Ishikawa (cell line): ENCODE data around the gene TNP2.

Experiments
- CEBPB ChIP-seq: IDR thresholded peaks from 2 replicates; pipeline ENCODE4 v1.6.1; 2012
- CREB1 ChIP-seq: IDR thresholded peaks from 2 replicates; pipeline ENCODE4 v1.6.1; 2012; ENCODE audit warnings: low read depth
- EGR1 ChIP-seq: IDR thresholded peaks from 2 replicates; pipeline ENCODE4 v1.6.1; 2012
- EP300 ChIP-seq: IDR thresholded peaks from 2 replicates; pipeline ENCODE4 v1.6.1; 2012; ENCODE audit warnings: borderline replicate concordance
- FOXM1 ChIP-seq: IDR thresholded peaks from 2 replicates; pipeline ENCODE4 v1.6.1; 2012; ENCODE audit warnings: low read depth, borderline replicate concordance
- NFIC ChIP-seq: IDR thresholded peaks from 2 replicates; pipeline ENCODE4 v1.6.1; 2012
- RAD21 ChIP-seq: IDR thresholded peaks from 2 replicates; pipeline ENCODE4 v1.6.1; 2012; ENCODE audit warnings: low read depth
- TAF1 ChIP-seq: IDR thresholded peaks from 2 replicates; pipeline ENCODE4 v1.6.1; 2012; ENCODE audit warnings: low read depth, mild to moderate bottlenecking
- TCF12 ChIP-seq: IDR thresholded peaks from 2 replicates; pipeline ENCODE4 v1.6.1; 2012; ENCODE audit warnings: low read depth
- TEAD4 ChIP-seq: IDR thresholded peaks from 2 replicates; pipeline ENCODE4 v1.6.1; 2012
- YY1 ChIP-seq: IDR thresholded peaks from 2 replicates; pipeline ENCODE4 v1.6.1; 2012; ENCODE audit warnings: low read depth
- ZBTB7A ChIP-seq: IDR thresholded peaks from 2 replicates; pipeline ENCODE4 v1.6.1; 2012; ENCODE audit warnings: low read depth
- TF ChIP-seq, protein P1 (sequence below): IDR thresholded peaks from 2 replicates; pipeline ENCODE4 v1.6.1; 2012
- TF ChIP-seq, protein P2 (sequence below): IDR thresholded peaks from 2 replicates; pipeline ENCODE4 v1.6.1; 2012
- TF ChIP-seq, protein P3 (sequence below): IDR thresholded peaks from 2 replicates; pipeline ENCODE4 v1.6.1; 2012; ENCODE audit warnings: low read depth, mild to moderate bottlenecking

TNP2 gene

DNA sequence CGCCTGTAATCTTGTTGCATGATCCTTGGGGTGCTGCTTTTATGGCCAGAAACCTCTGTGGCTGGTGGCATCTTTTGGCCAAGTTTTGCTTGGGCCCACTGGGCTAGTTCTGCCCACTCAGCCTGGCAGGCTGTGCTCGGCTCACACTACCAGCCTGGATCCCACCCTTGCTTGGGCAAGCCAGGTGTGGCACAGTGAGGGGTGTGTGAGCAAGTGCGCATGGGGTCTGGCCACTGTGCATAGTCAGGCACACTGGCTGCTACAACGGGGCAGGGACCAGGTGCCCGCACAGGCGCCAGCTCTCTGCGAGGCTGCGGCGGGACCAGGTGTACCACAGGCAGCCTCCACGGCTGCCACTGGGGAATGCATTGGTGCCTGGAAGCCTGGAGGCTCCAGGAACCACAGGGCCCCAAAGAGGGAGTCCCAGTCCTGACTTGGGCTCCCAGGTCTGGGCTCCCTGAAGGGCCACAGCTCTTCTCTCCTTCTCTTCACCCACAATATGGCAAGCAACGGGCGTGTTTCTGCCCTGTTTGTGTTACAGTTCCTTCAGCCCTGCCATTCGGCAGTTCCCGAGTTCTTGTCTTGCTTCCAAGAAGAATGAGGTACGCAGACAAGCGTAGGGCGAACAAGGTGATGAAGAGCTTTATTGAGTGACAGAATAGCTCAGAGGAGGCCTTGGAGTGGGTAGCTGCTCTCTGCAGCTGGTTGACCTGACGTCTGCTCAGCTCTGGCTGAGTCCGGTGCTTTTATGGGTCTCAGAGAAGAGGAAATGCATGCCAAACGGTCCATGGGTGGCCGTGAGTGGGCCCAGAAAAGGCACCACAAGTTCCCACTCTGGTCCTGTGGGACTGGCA, 38.7 kb upstream of the TNP2 start:
- TF ChIP-seq NFIC (no peak), TEAD4 (no peak), CEBPB (no peak), RAD21 (no peak), YY1 (no peak), TCF12 (no peak), ZBTB7A (no peak), FOXM1 (no peak)
- TF ChIP-seq, protein P1, sequence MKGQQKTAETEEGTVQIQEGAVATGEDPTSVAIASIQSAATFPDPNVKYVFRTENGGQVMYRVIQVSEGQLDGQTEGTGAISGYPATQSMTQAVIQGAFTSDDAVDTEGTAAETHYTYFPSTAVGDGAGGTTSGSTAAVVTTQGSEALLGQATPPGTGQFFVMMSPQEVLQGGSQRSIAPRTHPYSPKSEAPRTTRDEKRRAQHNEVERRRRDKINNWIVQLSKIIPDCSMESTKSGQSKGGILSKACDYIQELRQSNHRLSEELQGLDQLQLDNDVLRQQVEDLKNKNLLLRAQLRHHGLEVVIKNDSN = no peak
- TF ChIP-seq, protein P2, sequence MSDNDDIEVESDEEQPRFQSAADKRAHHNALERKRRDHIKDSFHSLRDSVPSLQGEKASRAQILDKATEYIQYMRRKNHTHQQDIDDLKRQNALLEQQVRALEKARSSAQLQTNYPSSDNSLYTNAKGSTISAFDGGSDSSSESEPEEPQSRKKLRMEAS = no peak

DNA sequence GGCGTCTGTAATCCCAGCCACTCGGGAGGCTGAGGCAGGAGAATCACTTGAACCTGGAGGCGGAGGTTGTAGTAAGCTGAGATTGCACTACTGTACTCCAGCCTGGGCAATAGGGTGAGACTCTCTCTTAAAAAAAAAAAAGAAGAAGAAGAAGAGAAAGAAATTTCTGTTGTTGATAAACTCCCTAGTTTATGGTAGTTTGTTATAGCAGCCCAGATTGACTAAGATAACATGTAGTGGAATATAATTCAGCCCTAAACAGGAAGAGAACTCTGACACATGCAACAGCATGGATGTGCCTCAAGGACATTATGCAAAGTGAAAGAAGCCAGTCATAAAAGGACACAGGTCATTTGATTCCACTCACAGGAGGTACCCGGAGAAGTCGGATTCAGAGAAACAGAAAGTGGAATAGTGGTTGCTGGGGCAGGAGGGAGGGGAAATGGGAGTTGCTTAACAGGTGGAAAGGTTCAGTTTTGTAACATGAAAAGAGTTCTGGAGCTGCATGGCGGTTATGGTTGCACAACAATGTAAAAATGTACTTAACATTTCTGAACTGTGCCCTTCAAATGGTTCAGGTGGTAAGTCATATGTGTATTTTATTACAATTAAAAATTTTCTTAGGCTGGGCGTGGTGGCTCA, 38.0 kb upstream of the TNP2 start:
- TF ChIP-seq YY1 (no peak), FOXM1 (no peak), NFIC (no peak), EGR1 (no peak), CEBPB (no peak; the same call in 1 of the 2 replicates)
- TF ChIP-seq, protein P1 = no peak

DNA sequence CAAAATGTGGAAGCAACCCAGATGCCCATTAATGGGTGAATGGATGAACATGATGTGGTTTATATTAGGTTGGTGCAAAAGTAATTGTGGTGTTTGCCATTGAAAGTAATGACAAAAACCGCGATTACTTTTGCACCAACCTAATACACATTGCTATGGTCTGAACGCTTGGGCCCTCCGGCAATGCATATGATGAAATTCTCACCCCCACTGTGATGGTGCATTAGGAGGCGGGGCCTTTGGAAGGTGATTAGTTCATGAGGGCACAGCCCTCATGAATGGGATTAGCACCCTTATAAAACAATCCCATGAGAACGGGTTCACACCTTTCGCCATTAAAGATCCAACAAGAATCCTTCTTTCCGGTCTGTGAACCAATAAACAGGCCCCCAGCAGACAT, 37.3 kb upstream of the TNP2 start:
- TF ChIP-seq, protein P2 = no peak
- TF ChIP-seq CREB1 (no peak), TEAD4 (no peak), YY1 (no peak), TAF1 (no peak), ZBTB7A (no peak), NFIC (no peak)
- TF ChIP-seq, protein P1 = no peak
- TF ChIP-seq, protein P3, sequence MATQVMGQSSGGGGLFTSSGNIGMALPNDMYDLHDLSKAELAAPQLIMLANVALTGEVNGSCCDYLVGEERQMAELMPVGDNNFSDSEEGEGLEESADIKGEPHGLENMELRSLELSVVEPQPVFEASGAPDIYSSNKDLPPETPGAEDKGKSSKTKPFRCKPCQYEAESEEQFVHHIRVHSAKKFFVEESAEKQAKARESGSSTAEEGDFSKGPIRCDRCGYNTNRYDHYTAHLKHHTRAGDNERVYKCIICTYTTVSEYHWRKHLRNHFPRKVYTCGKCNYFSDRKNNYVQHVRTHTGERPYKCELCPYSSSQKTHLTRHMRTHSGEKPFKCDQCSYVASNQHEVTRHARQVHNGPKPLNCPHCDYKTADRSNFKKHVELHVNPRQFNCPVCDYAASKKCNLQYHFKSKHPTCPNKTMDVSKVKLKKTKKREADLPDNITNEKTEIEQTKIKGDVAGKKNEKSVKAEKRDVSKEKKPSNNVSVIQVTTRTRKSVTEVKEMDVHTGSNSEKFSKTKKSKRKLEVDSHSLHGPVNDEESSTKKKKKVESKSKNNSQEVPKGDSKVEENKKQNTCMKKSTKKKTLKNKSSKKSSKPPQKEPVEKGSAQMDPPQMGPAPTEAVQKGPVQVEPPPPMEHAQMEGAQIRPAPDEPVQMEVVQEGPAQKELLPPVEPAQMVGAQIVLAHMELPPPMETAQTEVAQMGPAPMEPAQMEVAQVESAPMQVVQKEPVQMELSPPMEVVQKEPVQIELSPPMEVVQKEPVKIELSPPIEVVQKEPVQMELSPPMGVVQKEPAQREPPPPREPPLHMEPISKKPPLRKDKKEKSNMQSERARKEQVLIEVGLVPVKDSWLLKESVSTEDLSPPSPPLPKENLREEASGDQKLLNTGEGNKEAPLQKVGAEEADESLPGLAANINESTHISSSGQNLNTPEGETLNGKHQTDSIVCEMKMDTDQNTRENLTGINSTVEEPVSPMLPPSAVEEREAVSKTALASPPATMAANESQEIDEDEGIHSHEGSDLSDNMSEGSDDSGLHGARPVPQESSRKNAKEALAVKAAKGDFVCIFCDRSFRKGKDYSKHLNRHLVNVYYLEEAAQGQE = no peak

DNA sequence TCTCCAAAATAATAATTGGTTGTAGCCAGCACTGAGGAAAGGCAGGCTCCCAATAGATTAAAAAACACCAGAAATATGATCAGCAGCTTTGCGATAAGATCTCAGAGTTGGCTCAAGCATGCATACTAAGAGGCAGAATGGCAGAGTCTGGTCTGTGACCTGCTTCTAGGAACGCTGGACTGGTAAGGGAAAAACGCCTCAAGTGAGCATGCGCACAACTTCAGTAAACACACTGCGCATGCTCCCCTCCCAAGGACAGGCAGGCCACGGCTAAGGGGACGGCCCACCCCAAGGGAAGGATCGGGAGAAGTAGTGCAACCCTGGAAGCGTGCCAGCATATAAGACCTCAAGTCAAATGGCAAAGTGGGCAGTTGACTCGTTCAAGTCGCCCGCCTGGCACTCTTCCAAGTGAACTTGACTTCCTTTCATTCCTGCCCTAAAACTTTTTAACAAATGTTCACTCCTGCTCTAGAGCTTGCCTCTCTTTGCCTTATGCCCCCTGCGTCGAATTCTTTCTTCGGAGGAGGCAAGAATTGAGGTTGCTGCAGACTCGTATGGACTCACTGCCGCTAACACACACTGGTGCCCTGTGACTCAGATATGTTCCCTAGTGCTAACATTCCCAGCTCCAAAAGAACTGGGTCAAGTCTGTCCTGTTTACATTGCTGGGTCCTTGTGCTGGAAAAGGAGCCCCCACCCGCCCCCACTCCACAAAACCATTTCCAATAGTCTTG, 34.4 kb upstream of the TNP2 start:
- TF ChIP-seq NFIC (peak; percentile 55), FOXM1 (no peak)

DNA sequence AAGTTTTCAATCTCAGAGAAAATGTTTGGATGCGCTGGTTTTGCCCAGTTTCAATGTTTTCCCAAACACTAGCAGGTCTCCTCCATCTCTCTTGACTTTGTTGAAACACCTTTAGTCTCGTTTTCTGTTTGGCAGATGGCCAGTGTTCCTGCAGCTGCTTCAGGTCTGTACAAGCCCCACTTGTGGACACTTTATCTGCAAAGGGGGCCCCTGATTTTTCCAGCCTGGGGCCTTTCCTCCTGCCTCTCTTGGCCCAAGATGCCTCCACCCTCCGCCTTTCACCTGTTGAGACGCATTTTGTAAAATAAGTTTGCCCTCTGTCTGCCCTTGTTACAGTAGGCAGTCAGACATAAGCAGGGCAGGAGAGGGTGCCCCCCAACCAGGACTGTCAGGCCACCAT, 33.9 kb upstream of the TNP2 start:
- TF ChIP-seq, protein P3 = no peak
- no peak for TF ChIP-seq RAD21
- TF ChIP-seq, protein P2 = no peak
- TF ChIP-seq NFIC = no peak
- no peak for TF ChIP-seq EGR1
- no peak for TF ChIP-seq FOXM1
- TF ChIP-seq TEAD4 = no peak
- no peak for TF ChIP-seq EP300
- TF ChIP-seq CEBPB = no peak
- no peak for TF ChIP-seq TAF1
- TF ChIP-seq CREB1 = no peak
- TF ChIP-seq ZBTB7A = no peak
- TF ChIP-seq, protein P1 = no peak
- no peak for TF ChIP-seq YY1
- no peak for TF ChIP-seq TCF12
